ENCODE results near the gene ARPC3. TPM values are rescaled to one million over a fixed set of nuclear protein-coding genes. Genes with fewer than 3 reads are reported as not detected.

The ARPC3 gene
- polyA plus RNA-seq, 3 donors: 133 to 1,727 (median 1,716) TPM

Small RNA genes lying within 50 kb of the gene (small RNA-seq; reads per million reads assigned to genes)
- not detected for gene RF00278 (ENCODE audit: insufficient read length, low read depth)

Other genes starting within 250 kb of the ARPC3 start
- gene ATP2A2, start 169.1 kb downstream of the ARPC3 start, polyA plus RNA-seq: 10 to 100 TPM in 1 of 3 donors, 1 to 10 TPM in 2; 4.5 to 83.1 (median 6.9) TPM
- gene ANAPC7, start 46.6 kb downstream of the ARPC3 start, polyA plus RNA-seq: 10 to 100 TPM; 12.9 to 41.6 (median 17.2) TPM
- gene GPN3, start 17.9 kb upstream of the ARPC3 start, polyA plus RNA-seq: 10 to 100 TPM in 2 of 3 donors, 1 to 10 TPM in 1; 7.3 to 52.4 (median 25.3) TPM
- gene FAM216A, start 18.5 kb upstream of the ARPC3 start, polyA plus RNA-seq: 10 to 100 TPM in 1 of 3 donors, 1 to 10 TPM in 2; 5.1 to 10.9 (median 6.2) TPM
- 100 to 1,000 TPM; 224 to 409 (median 342) TPM for gene VPS29, start 51.8 kb upstream of the ARPC3 start, polyA plus RNA-seq
- 1 to 10 TPM; 1.1 to 3.0 (median 1.3) TPM for gene RAD9B, start 52.0 kb upstream of the ARPC3 start, polyA plus RNA-seq
- gene PPTC7, start 133.0 kb upstream of the ARPC3 start, polyA plus RNA-seq: 10 to 100 TPM; 11.6 to 36.5 (median 15.1) TPM
- 1 to 10 TPM; 4.0 to 6.1 (median 4.5) TPM for gene TCTN1, start 163.8 kb upstream of the ARPC3 start, polyA plus RNA-seq
- gene HVCN1, start 238.8 kb upstream of the ARPC3 start, polyA plus RNA-seq: 100 to 1,000 TPM; 119 to 167 (median 121) TPM